NT2/D1 (cell line): ENCODE results near the gene MYBPH.

Experiments
- YY1 ChIP-seq: IDR thresholded peaks from 2 replicates; pipeline ENCODE4 v1.6.1; 2011; ENCODE audit not compliant: insufficient read length, insufficient read depth
- ZNF274 ChIP-seq: IDR thresholded peaks from 2 replicates; pipeline ENCODE4 v1.6.1; 2011; ENCODE audit warnings: mild to moderate bottlenecking, low read depth, low read length

GRCh38 chr1:203177036-203177405, 1.4 kb upstream of the MYBPH start:
- no peak for TF ChIP-seq ZNF274
- TF ChIP-seq YY1, result no peak
